ENCODE measurements around the gene PLEKHJ1. TPM values are rescaled to one million over a fixed set of nuclear protein-coding genes. Genes with fewer than 3 reads are reported as not detected.

Gene PLEKHJ1
- total and polyA plus RNA-seq, 2 of the 8 experiments (the other 6 are each of a cell fraction or from before 2014, with no cell fraction given): 135 to 187 TPM

DNA sequence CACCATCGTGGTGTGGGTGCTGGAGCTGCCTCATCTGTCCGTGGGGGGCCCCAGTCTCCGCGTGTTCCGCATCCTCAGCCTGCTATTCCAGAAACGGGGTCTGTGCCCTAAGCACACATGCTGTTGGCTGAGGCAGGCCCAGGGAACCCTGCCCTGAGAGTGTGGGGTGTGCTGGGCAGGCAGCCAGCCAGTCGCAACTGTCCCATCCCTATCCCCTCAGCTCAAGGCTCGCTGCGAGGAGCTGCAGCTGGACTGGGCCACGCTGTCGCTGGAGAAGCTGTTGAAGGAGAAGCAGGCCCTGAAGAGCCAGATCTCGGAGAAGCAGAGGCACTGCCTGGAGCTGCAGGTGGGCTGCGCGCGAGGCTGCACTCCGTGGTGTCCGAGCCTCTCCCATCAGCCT is 21.9 kb downstream of the PLEKHJ1 start:
- Histone ChIP-seq H2BK20ac (ENCODE audit: low read length) (no peak overlapping the region), H3K9me3 (ENCODE audit: insufficient read depth in 2 of 2, low read depth in 1 of 2, low read length in 1 of 2) (no peaks in the 10 kb centered on the region), H3K56ac (replicated peaks; ENCODE audit: insufficient read length, low read depth, low read length) (no peak overlapping the region), H4K8ac (ENCODE audit: extremely low read depth, insufficient read depth, low read length) (peak overlapping the region; percentile 25), H3K4ac (replicated peaks; ENCODE audit: insufficient read length, low read depth, low read length) (no peak overlapping the region), H3K14ac (ENCODE audit: insufficient read length) (no peak overlapping the region), H2BK12ac (ENCODE audit: low read depth, low read length) (no peak overlapping the region), H3K18ac (ENCODE audit: extremely low read depth, low read length) (no peak overlapping the region), H3K79me2 (ENCODE audit: control insufficient read depth in 1 of 2, insufficient read depth in 2 of 2, low read length in 2 of 2) (no peaks in the 10 kb centered on the region), H3K27me3 (replicated peaks in 1 of 4; ENCODE audit: control insufficient read depth in 3 of 4, extremely low read depth in 1 of 4, insufficient read depth in 3 of 4, low read length in 3 of 4) (no peaks in the 10 kb centered on the region), H3K4me3 (ENCODE audit: extremely low read depth in 1 of 4, insufficient read depth in 2 of 4, low read depth in 3 of 4, low read length in 4 of 4) (no peak overlapping the region), H3K23me2 (ENCODE audit: low read depth, low read length) (no peaks in the 10 kb centered on the region), H2BK15ac (ENCODE audit: low read length) (no peak overlapping the region), H3K9ac (replicated peaks in 1 of 4; ENCODE audit: extremely low read depth in 1 of 4, low read depth in 3 of 4, low read length in 3 of 4) (no peak overlapping the region), H3K27ac (ENCODE audit: low read depth, low read length) (no peak overlapping the region), H2BK5ac (ENCODE audit: low read depth, low read length) (no peak overlapping the region), H3K23ac (ENCODE audit: insufficient read length) (no peak overlapping the region), H2BK120ac (replicated peaks; ENCODE audit: low read depth, low read length) (no peak overlapping the region), H3K36me3 (ENCODE audit: control insufficient read depth in 2 of 4, insufficient read depth in 4 of 4, low read length in 3 of 4) (peaks cover 9 to 53% (median 40%) of the 10 kb centered on the region in 4 experiments; a peak in 7 of 8 replicates), H2AFZ (ENCODE audit: low read length) (no peak overlapping the region), H3K4me2 (ENCODE audit: insufficient read depth in 1 of 2, low read depth in 2 of 2, low read length in 2 of 2) (no peak overlapping the region), H4K91ac (replicated peaks; ENCODE audit: insufficient read length, low read length) (no peak overlapping the region), H3K79me1 (ENCODE audit: low read depth, low read length) (no peaks in the 10 kb centered on the region; the same call in 1 of the 2 replicates), H3K4me1 (replicated peaks in 1 of 4; ENCODE audit: control insufficient read depth in 3 of 4, insufficient read depth in 4 of 4, low read length in 3 of 4) (no peaks in the 10 kb centered on the region), H2AK5ac (ENCODE audit: low read depth, low read length) (no peak overlapping the region), H4K5ac (ENCODE audit: insufficient read length, low read depth, low read length) (no peak overlapping the region), H4K20me1 (replicated peaks in 1 of 2; ENCODE audit: control insufficient read depth in 1 of 2, insufficient read depth in 2 of 2, low read length in 2 of 2) (peaks cover 0 to 13% of the 10 kb centered on the region in 2 experiments)
- TF ChIP-seq NANOG (IDR thresholded peaks at IDR 0.05; ENCODE audit: insufficient read depth, low read depth, low read length, poor library complexity, severe bottlenecking): no peak
- TF ChIP-seq BACH1 (IDR thresholded peaks at IDR 0.05; ENCODE audit: low read length): no peak
- no peak for TF ChIP-seq RXRA (IDR thresholded peaks at IDR 0.05; ENCODE audit: insufficient read depth, low read depth, low read length)
- TF ChIP-seq HDAC2 (IDR thresholded peaks at IDR 0.05; ENCODE audit: borderline replicate concordance in 1 of 2, low read depth in 2 of 2, low read length in 2 of 2): no peak
- no peak for TF ChIP-seq NRF1 (IDR thresholded peaks at IDR 0.05; ENCODE audit: low read depth, low read length)
- no peak for TF ChIP-seq ASH2L (IDR thresholded peaks at IDR 0.05; ENCODE audit: low read length)
- no peak for TF ChIP-seq JUND (IDR thresholded peaks at IDR 0.05; ENCODE audit: low read length)
- TF ChIP-seq, protein P1, sequence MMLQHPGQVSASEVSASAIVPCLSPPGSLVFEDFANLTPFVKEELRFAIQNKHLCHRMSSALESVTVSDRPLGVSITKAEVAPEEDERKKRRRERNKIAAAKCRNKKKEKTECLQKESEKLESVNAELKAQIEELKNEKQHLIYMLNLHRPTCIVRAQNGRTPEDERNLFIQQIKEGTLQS (IDR thresholded peaks at IDR 0.05; ENCODE audit: insufficient read depth, low read depth, low read length): no peak
- no peak for TF ChIP-seq FOSL1 (IDR thresholded peaks at IDR 0.05; ENCODE audit: insufficient read depth, low read depth, low read length)
- TF ChIP-seq HDAC6 (IDR thresholded peaks at IDR 0.05; ENCODE audit: low read depth, low read length): no peak
- no peak for TF ChIP-seq RBBP5 (IDR thresholded peaks at IDR 0.05; ENCODE audit: borderline replicate concordance, low read depth, low read length)
- no peak for TF ChIP-seq EP300 (IDR thresholded peaks at IDR 0.05; ENCODE audit: borderline replicate concordance in 1 of 2, low read depth in 2 of 2, low read length in 2 of 2)
- TF ChIP-seq JUN (IDR thresholded peaks at IDR 0.05; ENCODE audit: low read depth, low read length): no peak
- no peak for DNase-seq (ENCODE audit: low read depth in 1 of 2, low spot score in 2 of 2)
- POLR2A ChIA-PET (ENCODE audit: partially characterized antibody): interaction anchor here (0.7 to 2.4 kb wide), 3 partner anchors 14 to 90 kb away, joined by 3 to 5 read pairs (median 4); no protein-coding TSS in a partner anchor
- 92% methylated on average over 11 of the region's 17 CpGs; no CpG with 5 or more reads in 1 of the 2 experiments for WGBS, 2 experiments (ENCODE audit: extremely low coverage in 1 of 2, insufficient coverage in 1 of 2, insufficient read length in 1 of 2, insufficient replicate concordance in 2 of 2, low coverage in 1 of 2, low lambda C conversion rate in 2 of 2, missing lambda C conversion rate in 1 of 2)
- FAIRE-seq: no peak
- CTCF ChIA-PET (ENCODE audit: partially characterized antibody): interaction anchor here (2.2 to 8.1 kb wide), 5 partner anchors 9 to 56 kb away, joined by 6 to 50 read pairs (median 10); no protein-coding TSS in a partner anchor
